ENCODE measurements around the gene SNAPC2.
"Not testable (repeated sequence)": the region's sequence is repeated elsewhere in the genome, so short reads cannot be mapped to it uniquely, and the experiment has no call there.

Gene SNAPC2

DNA sequence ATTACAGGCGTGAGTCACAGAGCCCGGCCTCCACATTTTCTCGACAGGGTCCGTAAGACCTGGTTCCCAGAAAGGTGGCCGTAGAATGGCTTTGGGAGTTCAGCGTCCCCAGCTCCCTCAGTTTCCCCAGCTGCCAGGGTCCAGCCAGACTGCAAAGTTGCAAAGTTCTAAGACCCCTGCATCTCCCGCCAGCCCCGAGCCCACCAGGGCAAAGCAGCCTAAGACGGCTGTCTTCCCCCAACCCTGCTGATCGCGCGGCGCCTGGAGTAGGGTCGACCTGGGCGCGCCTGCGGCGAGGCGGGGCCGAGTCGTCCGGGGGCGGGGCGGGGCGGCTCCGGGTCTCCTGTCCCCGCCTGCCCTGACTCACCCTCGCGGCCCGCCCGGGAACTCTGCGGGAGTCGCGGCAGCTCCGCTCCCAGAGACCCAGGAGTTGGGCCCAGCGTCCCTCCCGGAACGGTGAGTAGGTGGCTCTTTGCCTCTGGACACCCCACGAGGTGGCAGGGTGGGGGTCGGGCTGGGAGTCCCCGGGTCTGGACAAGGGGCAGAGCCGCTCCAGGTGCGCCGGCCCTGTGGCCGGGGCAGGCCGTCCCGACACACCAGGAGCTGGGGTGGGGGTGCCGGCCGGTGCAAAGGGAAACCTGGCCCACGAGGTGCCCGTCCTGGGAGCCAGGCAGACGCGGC is 31.9 kb upstream of the SNAPC2 start, which contains the start of gene LRRC8E:
TSS of gene LRRC8E (plus strand) at position 366 of the 681 bp plus-strand sequence. CDS start 7,094 bp downstream, outside the sequence.
- DNase-seq (ENCODE audit: low read depth in 2 of 2): peak in 1 of 2 experiments; percentile 29

DNA sequence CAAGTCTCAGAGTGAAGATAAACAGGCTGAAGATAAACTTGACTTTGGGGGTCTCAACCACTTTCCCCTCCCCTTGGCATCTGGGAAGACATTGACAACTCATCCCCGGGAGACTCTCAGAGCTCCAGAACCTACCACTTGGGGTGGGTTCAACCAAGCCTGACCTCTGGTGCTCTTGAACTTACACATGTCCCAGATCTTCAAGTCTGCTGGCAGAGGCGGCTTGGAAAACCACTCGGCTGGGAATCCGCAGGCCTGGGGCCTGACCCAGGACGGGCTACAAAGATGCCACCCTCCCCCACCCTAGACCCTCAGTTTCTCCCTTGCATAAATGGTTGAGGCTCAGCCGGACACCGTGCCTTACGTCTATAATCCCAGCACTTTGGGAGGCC is 31.3 kb upstream of the SNAPC2 start:
- no peak for DNase-seq (ENCODE audit: low read depth in 2 of 2)

DNA sequence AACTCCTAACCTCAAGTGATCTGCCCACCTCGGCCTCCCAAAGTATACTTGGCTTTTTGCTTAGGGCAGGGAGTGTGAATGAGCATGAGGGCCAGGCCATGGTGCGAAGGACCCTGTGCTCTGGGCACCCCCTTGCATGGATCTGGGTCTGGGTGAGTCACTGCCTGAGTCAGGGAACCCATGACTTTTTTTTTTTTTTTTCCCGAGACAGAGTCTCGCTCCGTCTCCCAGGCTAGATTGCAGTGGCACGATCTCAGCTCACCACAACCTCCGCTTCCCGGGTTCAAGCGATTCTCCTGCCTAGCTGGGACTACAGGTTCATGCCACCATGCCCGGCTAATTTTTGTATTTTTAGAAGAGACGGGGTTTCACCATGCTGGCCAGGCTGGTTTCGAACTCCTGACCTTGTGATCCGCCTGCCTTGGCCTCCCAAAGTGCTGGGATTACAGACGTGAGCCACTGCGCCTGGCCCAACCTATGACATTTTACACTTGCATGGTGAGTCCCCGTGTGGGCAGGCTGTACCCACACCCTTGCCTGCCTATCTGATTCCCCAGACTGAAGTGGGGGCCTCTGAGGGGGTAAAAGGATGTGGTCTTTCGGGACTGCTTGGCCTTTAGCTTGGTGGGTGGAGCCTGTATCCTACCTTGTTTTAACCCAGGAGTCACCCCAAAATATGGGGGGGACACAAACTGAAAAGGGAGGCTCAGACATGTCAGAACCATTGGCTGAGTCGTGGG is 26.6 kb upstream of the SNAPC2 start:
- not testable (repeated sequence) for DNase-seq (ENCODE audit: low read depth in 2 of 2)

DNA sequence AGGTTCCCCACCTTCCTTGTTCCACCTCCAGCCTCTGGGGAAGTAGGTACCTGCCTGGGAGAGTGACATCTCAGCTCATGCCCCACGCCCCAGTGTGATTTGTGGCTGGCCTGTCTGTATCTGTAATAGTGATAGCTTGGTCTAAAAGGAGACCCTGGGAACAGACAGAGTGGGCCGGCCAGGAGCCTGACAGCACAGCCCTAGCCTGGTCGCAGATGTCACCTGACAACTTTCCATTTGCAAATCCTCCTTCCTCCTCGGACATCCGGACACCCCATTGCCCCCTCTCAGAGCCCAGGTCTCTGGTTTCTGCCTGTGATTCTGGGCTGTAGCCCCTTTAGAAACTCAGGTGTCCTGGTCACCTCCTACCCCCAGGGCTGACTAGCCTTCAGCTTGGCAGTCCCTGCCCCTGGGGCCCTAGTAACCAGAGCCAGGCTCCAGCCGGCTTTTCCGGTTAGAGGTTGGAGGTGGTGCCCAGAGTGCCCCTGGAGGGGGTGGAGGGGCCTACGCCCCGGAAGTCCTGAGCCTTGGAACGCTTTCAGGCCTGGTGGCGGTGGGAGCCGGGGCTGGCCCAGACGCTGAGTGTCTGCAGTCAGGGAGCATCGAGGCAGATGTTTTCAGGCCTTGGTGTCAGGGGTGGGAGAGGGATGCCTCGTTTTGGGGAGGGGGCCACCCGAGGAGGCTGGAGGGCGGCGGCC is 25.4 kb upstream of the SNAPC2 start:
- DNase-seq (ENCODE audit: low read depth in 2 of 2): no peak

DNA sequence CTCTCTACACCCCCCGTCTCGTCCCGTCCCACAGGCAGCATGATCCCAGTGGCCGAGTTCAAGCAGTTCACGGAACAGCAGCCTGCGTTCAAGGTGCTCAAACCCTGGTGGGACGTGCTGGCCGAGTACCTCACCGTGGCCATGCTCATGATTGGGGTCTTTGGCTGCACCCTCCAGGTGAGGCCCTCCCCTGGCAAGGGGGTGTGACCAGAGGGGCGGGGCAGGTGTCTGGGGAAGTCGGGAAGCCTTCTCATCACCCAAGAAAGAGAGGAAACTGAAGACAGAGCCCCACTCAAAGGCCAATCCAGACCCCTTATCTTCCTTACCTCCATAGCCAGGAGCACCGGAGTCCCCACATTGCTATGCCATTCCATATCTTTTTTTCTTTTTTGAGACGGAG is 24.6 kb upstream of the SNAPC2 start:
- no peak for DNase-seq (ENCODE audit: low read depth in 2 of 2)

DNA sequence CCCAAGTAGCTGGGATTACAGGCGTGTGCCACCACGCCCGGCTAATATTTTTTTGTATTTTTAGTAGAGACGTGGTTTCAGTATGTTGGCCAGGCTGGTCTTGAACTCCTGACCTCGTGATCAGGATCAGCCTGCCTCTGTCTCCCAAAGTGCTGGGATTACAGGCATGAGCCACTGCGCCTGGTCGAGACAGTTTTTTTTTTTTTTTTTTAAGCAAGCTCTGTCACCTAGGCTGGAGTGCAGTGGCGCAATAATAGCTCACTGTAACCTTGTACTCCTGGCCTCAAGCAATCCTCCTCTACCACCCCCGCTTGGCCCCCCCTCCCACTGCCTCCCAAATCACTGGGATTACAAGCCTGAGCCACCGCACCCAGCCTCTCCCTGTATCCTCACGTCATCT is 22.8 kb upstream of the SNAPC2 start:
- DNase-seq (ENCODE audit: low read depth in 2 of 2): no peak

DNA sequence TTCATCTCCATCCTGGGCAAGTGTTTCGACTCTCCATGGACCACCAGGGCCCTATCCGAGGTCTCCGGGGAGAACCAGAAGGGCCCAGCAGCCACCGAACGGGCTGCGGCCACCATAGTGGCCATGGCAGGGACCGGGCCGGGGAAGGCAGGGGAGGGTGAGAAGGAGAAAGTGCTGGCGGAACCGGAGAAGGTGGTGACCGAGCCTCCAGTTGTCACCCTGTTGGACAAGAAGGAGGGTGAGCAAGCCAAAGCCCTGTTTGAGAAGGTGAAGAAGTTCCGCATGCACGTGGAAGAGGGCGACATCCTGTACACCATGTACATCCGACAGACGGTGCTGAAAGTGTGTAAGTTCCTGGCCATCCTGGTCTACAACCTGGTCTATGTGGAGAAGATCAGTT is 21.2 kb upstream of the SNAPC2 start:
- no peak for DNase-seq (ENCODE audit: low read depth in 2 of 2)

DNA sequence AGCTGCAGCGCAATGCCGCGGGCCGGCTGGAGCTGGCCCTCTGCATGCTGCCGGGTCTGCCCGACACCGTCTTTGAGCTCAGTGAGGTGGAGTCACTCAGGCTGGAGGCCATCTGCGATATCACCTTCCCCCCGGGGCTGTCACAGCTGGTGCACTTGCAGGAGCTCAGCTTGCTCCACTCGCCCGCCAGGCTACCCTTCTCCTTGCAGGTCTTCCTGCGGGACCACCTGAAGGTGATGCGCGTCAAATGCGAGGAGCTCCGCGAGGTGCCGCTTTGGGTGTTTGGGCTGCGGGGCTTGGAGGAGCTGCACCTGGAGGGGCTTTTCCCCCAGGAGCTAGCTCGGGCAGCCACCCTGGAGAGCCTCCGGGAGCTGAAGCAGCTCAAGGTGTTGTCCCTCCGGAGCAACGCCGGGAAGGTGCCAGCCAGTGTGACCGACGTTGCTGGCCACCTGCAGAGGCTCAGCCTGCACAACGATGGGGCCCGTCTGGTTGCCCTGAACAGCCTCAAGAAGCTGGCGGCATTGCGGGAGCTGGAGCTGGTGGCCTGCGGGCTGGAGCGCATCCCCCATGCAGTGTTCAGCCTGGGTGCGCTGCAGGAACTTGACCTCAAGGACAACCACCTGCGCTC is 20.3 kb upstream of the SNAPC2 start:
- no peak for DNase-seq (ENCODE audit: low read depth in 2 of 2)

DNA sequence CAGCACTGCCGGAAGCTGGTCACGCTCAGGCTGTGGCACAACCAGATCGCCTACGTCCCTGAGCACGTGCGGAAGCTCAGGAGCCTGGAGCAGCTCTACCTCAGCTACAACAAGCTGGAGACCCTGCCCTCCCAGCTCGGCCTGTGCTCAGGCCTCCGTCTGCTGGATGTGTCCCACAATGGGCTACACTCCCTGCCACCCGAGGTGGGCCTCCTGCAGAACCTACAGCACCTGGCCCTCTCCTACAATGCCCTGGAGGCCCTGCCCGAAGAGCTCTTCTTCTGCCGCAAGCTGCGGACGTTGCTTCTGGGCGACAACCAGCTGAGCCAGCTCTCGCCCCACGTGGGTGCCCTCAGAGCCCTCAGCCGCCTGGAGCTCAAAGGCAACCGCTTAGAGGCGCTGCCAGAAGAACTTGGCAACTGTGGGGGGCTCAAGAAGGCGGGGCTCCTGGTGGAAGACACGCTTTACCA is 19.7 kb upstream of the SNAPC2 start:
- no peak for DNase-seq (ENCODE audit: low read depth in 2 of 2)

DNA sequence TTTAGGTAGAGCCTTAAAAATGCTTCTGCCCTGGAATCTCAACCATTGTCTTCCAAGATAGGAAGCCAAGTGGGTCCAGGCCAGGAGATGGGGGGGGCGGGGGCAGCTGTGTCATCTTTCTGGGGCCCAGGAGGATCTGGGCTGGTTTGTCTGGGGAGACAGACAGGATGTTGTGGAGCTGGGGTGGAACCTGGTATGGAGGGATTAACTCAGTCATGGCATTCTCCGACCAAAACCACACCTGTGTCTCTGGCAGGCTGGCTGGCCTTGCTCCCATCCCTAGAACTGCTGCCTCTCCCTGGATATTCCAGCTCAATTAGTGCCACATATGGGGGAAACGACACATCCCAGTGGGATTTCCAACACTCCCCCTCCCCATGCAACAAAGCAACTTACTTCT is 19.2 kb upstream of the SNAPC2 start:
- no peak for DNase-seq (ENCODE audit: low read depth in 2 of 2)

DNA sequence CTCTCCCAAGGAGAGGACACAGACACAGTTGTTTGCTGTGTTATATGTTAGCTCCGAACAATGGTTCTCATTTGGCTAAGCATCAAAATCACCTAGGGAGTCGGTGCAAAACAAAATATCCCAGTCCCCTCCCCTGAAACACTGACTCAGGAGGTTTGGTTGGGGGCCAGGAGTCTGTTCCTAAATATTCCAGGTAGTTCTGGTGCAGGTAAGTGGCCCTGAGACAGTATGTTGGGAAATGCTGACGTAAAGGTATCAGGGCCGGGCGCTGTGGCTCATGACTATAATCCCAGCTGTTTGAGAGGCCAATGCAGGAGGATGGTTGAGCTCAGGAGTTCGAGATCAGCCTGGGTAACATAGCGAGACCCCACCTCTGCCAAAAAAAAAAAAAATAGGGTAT is 18.8 kb upstream of the SNAPC2 start:
- no peak for DNase-seq (ENCODE audit: low read depth in 2 of 2)

DNA sequence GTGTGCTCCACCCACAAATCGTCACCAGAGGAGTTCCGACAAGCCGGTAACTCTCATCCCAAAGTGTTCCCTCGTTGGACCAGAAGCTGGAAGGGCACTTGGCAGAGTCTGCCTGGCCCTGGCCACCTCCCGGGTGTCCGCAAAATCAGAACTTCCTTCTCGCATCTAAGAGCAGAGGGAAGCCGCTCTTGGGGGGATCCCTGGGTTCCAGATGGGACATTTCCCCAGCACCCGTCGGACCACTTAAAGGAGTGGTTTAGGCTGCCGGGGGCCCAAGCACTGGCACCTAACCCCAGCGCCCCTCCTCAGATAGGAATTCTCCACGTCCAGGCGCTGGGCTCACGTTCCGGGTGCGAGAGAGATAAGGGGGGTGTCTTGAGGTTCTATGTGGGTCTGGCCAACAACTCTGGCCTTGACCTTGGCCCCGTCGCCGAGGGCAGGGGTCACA is 17.3 kb upstream of the SNAPC2 start:
- DNase-seq (ENCODE audit: low read depth in 2 of 2): no peak

DNA sequence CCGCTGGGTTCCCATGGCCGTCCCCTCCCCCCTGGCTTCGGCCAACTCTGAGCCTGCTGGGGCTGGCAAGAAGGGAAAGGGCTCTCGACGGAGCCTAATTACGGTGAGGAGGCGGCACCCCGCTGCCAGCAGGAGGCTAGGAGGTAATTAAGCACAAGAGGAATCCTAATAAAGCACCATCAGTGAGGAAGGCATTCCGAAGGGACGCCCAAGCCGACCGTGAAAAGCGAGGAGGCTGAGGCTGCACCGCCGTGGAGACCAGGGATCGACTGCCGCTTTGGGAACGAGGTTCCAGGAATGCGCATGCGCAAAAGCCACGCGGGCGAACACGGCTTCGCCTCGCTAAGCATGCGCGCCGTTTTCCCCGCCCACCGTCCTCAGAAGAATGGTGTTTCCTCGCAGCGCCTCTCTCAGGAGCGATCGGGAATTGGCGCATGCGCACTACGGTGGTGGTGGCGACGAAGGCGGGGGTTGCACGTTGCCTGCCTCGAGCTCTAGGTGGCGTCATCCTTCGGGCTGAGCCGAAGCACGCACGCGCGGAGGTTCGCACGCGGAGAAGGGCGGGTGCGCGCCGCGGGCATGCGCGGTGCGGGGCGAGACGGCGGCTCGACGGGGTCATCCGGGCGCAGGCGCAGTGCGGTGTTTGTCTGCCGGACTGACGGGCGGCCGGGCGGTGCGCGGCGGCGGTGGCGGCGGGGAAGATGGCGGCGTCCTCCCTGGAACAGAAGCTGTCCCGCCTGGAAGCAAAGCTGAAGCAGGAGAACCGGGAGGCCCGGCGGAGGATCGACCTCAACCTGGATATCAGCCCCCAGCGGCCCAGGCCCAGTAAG is 16.7 kb upstream of the SNAPC2 start, which contains the start of gene MAP2K7:
TSS of gene MAP2K7 (plus strand) at position 634 of the 830 bp plus-strand sequence. CDS start at position 702, 68 bp downstream.
- peak; percentile 98 for DNase-seq (ENCODE audit: low read depth in 2 of 2)

DNA sequence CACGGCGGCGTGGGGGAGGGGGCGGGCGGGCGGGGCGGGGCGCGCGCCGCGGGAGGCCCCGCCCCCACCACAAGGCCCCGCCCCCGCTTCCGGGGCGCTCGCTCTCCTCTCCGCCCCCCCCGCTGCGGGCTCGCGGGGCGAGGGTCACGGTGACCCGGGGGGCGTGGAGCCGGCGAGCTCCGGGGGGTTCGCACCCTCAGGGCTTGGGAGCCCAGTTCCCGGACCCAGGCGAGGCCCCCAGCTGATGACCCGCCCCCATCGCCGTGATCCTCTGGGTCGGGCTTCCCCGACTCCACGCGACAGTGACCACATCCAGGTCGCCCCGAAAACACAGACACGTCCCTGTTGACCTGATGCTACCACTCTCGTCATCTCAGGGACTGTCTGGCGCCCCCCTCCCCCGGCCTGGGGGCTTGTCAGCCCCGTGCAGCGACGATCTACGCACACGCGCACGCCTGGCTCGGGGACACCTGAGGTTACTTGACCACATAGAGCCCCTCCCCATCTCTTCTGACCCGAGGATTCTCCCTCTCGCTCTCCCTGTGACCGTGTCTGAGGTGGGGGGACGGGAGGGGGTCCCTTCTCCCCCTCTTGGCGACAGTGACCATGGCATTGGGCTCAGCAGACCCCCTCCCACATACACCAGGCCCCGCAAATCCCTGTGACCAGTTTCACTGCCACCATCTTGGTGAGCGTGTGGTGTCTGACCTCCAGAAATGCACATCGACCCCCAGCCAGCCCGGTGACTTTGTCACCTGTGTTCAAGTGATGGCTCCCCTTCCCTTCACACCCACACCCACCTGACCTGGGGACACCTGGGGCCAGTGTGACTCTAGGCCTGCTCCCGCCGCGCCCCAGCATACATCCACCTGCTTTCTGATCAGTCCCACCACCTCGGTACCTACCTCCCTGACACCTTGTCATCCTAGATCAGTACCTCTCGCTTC is 15.8 kb upstream of the SNAPC2 start:
- DNase-seq (ENCODE audit: low read depth in 2 of 2): no peak

DNA sequence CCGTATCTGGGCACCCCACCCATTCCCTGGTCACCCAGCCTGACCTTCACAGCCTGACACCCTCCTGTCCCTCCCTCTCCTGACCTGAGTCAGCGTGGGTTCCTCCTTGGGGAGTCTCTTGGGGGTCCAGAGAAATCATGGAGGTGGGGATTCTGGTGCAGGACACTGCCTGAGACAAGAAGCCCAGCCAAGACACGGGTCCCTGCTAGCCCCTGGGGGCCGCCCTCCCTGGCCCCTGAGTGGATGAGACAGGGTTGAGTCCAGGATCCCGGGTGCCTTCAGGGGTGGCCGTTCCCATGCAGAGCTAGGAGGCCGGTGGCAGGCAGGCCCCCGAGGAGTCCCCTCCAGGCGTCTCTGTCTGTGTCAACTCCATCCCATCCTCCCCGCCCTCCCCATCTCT is 14.9 kb upstream of the SNAPC2 start:
- no peak for DNase-seq (ENCODE audit: low read depth in 2 of 2)

DNA sequence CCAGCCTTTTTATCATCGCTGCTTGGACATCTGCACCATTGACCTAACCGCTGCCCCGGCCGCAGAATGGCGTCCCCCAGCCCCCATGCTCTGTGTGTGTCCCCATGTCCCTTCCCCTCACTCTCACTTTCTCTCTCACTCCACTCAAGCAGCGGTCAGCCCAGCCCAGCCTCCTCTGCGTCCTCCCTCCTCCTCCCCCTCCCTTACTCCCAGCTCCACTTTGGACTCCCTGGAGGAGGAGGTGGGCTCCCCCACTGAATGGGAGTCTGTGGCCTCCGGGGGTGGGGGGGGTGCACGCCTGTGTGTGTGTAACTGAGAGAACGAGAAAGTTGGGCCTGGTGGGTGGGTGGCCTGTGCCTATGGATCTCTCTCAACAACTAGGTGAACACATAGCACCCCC is 14.3 kb upstream of the SNAPC2 start:
- no peak for DNase-seq (ENCODE audit: low read depth in 2 of 2)

DNA sequence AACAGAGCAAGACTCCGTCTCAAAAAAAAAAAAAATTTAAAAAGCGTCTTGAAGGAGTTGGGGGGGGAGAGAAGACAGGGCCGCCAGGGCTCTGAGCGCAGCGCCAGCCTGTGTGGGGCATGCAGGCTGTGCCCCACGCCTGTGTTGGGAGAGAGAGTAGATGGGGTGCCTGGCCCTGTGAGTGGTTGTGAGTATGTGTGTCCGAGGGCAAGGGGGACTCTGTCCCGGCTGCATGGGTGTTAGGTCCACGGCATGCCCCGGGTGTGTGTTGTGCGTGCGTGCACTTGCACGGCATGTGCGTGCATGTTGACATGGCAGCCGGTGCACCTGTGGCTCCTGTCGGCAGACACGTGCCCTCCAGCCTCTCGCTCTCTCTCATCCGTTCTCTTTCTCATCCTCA is 13.0 kb upstream of the SNAPC2 start:
- DNase-seq (ENCODE audit: low read depth in 2 of 2): no peak

DNA sequence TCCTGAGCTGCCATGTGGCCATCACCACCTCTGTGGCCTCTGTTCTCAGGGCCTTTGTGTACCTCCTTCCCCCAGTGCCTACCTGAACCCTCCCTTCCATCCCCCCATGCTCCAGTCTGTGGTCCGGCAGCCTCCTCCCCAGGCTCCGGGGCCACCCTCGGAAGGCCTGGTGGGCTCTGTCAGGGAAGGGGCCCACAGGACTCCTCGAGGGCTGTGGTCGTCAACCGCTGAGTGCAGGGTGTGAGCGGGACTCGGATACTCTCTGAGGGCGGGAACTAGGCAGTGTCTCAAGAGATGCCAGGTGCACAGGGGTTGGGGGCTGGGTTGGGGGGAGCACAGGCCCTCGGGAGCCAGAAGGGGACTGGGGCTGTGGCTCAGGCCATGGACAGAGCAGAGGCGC is 12.6 kb upstream of the SNAPC2 start:
- DNase-seq (ENCODE audit: low read depth in 2 of 2): no peak

DNA sequence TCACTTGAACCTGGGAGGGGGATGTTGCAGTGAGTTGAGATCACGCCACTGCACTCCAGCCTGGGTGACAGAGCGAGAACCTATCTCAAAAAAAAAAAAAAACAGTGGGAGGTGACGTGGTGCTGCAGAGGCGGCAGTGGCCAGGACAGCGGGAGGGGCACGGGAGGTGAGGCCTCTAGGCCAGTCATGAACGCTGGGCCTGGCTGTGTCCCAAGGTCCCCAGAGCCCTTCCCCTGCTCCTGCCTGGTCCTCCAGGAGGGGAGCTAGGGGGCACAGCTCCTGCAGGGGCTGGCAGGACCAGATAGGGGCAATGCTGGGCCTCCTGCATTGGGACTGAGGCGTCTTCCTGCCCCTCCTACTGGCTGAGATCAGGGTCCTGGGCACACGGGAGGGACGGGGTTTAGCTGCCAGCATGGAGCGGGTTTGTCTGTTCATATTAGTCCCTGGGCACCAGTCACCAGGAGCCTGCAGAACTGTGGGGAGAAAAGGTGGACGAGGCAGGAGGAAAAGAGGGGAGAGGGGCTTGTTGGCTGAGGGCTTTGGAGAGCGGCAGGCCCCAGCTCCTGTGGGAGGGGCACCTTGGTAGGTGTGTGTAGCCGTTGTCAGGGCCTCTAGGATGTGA is 11.9 kb upstream of the SNAPC2 start:
- DNase-seq (ENCODE audit: low read depth in 2 of 2): no peak

All from fibroblast of skin of left quadriceps (primary cell).